GM21619 (cell line): ENCODE results near the gene RAPGEF5.

Experiments
- ATAC-seq: cut with Tn5 transposase; IDR thresholded peaks from one replicate; pipeline ENCODE4 v1.9.1; 2021; ENCODE audit not compliant: unreplicated experiment

RAPGEF5 gene, protein sequence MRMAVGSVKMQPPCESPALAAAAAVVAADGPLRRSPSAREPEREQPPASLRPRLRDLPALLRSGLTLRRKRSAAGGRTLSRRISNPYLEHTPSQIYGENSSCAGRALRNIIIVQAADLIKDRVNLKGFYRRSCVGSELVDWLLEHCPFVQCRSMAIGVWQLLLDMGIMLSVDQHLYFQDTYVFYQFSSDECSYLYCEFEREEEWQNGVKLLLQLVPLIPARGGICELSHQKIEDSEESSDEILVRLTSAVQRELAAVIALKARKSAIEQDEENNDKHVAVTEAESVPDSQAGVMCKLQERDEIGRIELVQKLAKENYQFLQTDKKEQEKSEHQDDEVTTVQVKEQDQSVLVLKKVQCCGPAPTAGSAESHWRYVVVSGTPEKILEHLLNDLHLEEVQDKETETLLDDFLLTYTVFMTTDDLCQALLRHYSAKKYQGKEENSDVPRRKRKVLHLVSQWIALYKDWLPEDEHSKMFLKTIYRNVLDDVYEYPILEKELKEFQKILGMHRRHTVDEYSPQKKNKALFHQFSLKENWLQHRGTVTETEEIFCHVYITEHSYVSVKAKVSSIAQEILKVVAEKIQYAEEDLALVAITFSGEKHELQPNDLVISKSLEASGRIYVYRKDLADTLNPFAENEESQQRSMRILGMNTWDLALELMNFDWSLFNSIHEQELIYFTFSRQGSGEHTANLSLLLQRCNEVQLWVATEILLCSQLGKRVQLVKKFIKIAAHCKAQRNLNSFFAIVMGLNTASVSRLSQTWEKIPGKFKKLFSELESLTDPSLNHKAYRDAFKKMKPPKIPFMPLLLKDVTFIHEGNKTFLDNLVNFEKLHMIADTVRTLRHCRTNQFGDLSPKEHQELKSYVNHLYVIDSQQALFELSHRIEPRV

DNA sequence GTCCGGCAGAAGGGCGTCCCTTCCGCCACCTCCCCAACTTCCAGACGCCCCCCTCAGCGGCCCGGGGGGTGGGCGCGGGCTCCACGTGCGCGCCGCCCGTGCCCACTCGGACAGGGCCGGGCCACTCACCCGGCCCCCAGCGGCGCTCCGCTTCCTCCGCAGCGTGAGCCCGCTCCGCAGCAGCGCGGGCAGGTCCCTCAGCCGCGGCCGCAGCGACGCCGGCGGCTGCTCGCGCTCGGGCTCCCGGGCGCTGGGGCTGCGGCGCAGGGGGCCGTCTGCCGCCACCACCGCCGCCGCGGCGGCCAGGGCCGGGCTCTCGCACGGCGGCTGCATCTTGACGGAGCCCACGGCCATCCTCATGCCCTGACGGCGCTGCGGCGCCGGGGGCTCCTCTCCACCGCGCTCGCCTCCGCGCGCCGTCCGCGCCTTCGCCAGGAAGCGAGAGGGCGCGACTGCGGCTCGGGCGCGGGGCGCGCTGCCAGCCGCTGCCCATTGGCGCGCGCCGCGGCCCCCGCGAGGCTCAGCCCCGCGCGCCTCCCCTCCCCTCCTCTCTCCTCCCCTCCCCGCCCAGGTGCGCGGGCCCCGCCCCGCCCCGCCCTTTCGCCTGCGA, at the start of gene RAPGEF5:
Gene RAPGEF5, minus strand, starts transcription at position 454 of the 610 bp plus-strand sequence. Its CDS starts 94 bp downstream, at position 360.
- ATAC-seq: peak; percentile 50

DNA sequence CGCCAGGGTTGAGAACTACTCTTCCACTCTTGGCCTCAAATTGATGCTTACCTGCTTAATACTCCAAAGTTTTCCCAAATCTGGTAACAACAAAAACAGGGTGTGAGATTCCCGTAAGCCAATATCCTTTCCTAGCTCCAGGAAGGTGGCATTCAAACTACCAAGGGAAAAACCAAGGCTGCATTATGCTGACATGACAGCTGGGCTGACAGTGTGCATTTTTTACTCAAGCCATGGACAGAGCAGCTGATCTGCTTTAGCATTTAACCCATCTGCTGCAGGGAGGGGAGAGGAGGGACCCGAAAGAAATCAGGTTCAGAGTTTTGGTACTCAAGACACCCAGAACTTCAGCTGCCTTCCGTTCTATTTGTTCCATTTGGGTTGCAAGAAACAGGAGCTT, 49.8 kb upstream of the RAPGEF5 start:
- no peak for ATAC-seq

DNA sequence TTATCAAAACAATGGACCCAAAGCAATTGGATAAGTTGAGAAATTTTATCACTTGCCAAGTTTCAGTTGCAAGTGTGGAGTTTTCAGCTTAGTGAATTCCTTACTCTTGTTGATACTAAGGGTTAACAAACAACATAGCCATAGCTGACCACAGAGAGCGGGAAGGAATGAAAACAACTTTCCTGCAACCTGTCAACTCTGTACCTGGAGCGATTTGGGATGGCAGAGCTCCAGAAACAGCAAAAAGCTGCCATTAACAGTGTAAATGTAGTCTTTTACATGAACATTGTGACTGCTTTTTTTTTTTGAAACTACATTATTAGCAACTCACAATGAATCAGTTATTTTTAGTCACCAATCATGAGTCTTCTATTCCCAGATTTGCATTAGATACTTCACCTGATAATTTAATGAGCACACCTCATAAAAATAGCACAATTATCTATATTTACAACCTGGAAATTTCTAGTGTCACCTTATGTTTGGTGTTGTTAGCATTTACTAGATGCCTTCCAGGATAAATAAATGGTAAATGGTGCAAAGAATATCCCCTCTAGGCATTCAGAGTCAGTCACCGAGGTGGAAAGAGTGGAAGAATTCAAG, 47.6 kb upstream of the RAPGEF5 start:
- ATAC-seq: no peak

DNA sequence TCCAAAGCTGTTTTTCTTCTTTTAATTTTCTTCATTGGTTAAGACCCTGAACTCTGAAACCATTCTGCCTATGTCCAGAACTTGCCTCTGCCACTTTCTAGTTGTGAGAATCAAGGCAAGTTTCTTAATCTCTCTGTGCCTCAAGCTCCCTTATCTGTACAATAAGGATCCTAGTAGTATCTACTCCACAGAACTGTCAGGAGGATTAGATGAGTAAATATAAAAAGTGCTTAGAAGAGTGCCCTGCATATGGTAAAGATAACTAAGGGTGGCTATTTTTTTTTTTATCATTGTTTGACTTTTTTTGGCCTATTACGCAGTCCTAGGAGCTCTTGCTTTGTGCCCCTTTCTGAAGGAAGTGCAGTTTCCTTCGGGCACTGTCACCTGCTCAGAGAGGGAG, 46.4 kb upstream of the RAPGEF5 start:
- no peak for ATAC-seq

DNA sequence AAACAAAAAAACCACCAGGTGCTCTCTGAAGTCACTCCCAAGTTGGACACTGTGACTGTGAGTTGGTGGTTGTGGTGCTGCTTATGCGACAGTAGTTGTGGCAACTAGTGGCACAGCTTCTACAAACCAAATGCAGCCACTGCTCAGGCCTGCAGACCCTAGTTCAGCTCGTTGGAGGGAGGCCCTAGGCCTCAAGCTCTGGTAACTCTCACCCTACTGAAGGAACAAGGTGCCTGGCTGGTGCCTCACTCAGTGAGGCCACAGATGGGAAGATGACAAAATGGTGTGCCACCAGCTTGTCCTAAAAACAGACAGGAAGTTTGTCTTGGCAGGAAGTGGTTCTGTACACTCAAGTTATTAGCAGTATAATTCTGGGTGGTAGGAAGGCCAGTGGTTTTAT, 45.3 kb upstream of the RAPGEF5 start:
- ATAC-seq: peak; percentile 49

DNA sequence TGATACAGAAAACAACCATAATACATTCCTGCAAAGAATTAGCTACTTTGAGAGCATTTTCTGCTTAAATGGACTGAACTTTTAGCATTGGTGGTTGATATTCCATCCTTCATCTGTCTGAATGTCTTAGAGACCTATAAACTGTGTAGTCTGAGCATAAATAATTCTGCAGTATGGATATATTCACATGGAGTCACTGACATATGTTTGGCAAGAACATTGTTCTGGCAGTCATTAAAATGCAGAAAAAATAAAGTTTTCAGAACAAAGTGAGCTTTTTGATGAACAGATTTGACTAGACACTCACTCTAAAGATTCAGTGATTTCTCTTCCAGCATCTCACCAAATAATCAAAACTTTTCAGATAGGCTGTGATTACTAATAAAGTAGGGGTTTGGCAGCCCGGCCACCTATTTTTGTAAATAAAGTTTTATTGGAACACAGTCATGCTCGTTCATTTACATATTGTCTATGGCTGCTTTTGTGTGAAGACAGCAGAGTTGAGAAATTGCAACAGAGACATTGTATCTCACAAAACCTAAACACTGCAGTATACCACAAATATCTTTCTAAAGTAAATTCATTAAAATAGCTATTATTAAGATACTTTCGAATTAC, 44.1 kb upstream of the RAPGEF5 start:
- no peak for ATAC-seq

DNA sequence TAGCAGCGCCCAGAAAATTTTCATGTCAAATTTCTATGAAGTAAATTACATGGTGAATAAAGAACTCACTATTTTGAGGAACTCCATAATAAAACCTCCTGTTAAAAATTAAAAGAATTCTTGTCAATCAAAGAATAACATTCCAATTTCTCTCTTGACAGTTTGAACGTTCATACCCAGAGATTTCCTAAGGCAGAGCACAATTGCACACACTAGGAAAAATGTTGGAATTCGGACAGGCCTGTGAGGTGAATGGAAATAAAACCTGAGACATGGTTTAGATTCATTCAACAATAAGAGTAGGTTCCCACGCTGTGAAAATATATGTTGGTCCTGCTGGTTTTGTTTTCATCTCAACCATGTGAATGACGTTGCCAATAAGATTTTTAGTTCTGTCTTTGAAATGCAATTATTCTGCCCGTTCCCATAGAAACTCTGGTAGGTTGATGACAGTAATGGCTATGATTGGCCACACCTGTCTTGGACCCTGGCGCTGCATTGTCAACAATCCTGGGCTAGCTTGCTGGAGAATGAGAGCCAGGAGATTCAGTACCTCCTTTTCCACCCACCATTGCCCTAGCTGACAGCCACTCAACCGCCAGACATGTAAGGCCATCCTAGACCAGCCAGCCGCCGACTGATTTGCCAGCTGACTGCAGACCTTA, 43.3 kb upstream of the RAPGEF5 start:
- no peak for ATAC-seq

DNA sequence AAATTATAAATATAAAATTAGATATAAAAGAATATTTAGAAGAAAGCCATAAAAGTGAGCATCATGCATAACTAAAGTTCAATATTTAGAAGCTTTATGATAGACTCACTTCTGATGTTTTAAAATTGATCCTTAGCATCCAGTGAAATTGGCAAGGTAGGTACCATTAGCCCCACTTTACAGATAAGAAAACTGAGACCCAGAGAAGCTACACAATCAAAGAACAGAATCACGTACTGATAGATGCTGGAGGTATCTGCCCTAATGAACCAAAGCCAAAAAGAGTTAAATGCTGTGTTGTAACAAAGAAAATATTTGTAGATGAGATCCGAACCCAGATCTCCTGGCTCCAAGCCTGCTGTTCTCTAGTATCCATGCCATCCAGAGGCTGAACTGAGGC, 42.6 kb upstream of the RAPGEF5 start:
- ATAC-seq: no peak

DNA sequence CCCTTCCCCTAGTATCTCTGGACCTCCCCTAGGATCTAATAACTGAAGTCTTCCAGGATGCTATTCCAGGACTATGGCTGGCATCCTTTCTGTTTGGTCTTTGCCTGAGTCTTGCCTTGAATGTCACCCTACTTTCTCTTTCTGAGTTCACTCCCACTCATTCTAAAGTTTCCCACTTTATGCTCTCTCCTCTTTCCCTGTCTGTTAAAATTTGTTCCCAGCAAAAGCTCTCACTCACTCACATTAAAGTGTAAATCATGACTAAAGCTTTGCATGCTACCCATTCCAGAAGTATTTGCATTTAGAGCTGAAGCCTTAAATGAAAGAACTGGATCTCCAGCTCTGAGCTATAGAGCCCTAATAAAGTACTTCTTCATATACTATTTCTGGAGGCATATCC, 42.1 kb upstream of the RAPGEF5 start:
- ATAC-seq: no peak

DNA sequence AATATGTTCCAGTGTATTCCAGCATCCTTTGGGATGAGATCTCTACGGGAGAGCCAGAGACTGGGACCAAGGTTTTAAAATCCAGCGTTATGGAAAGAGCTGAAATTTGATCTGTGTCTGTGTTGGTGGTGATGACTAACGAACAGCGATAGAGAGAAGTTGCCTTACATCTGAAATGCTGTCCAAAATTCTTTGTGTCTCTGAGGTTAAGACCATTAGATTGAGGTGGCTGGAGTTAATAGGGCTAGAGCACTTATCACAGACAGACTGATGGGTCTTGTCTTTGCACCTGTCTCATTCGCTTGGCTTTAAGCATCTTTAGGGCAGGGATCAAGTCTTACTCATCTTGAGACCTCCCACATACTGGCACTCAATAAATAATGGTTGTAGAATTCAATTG, 41.0 kb upstream of the RAPGEF5 start:
- no peak for ATAC-seq

DNA sequence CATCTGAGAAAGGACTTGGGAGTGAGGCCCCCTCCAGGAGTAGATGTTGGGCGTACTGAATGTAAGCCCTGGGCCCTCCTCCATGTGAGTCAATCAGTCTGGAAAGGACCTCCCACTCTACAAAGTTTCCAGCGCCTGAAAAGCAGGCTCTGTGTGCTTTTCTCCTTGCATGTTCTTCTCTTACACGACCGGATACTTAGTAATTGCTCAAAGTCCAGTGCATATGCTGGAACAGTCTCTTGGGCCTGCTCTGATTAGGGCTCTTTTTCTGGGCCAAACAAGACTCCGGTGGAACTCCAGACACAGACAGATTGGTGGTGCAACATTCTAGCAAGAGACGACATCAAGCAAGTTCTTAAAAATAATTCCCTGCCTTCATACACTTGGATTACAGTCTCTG, 38.3 kb upstream of the RAPGEF5 start:
- ATAC-seq: no peak

DNA sequence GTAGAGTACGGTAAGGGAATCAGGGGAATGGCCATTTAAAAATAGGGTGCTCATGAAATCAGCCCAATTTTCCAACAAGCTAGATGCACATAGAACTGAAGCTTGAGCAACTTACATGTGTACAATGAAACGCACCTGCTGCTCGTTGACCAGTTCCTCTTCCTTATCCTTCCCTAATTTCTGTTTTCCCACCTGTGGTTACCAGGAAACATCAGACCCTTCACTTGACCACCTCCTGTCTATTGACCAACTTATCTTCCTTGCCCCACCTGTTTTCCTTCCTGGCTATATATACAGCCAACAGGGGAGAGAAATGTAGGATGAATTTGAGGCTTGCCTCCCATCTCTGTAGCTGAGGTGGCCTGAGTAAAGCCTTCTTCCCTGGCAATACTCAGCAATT, 37.8 kb upstream of the RAPGEF5 start:
- ATAC-seq: no peak

DNA sequence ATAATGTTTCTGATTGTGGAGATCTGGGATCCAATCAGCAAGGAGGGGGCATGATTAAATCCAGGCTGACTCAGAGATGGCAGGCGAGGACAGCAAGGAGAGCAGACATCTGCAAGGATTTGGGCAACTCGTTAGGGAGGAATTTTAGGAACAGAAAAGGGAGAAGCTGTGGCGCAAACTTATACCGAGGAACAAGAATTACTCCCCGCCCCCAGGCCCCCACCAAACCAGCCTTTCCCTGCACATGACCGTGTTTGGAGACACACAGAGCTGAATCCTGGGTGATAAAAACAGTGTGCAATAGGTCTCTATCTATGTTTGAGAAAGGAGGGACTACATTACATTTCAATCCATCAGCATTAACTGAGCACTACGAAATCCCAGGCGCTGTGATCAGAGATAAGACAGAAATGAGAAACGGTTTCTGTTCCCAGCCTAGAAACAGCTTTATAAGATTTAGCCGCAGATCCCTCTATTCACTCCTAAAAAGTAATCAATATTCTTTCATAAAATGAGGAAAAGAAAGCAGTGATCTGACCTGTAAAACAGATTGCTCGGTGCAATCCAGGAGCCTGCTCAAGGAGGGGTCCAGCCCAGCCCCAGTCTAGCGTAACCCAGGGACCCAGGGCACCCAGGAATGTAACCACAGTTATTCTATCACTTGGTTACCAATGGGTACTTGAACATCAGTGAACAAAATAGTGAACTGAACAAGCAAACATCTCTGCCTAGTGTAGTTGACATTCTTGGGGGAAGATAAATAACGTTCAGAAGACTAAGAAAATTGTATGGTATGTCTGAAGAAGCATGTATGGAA, 37.2 kb upstream of the RAPGEF5 start:
- no peak for ATAC-seq

DNA sequence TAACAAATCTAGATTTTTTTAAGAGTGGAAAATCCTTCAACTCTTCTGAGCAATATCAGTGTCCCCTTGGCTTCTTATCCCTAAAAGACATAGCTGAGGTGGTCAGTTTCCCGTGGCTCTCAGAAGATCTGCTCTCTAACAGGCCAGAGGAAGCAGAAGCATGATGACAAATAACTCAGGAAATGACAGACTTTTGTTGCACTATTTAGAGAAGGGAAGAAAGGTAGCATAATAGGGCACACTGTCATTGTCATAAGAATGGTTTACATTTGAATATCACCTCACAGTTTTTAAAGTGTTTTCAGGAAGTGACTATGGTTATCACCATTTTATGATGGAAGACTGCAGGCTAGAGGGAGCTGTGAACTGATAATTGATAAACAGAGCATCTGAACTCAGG, 33.6 kb upstream of the RAPGEF5 start:
- no peak for ATAC-seq

DNA sequence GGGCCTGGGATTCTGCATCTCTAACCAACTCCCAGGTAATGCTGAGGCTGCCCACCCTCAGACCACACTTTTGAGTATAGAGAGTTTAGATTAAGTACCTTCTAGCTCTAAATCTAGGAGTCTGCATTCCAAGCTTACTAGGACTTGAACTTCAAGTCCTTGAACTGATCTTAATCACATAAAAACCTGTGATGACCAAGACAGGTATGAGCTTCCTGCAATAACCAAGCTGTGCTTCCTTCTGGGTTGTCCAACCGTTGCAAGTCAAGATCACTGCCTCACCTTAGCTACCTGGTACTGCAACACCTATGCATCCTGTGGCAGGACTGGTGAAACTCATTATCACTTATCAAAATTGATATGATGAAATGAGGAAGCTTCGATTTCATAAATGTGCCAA, 32.9 kb upstream of the RAPGEF5 start:
- ATAC-seq: no peak

DNA sequence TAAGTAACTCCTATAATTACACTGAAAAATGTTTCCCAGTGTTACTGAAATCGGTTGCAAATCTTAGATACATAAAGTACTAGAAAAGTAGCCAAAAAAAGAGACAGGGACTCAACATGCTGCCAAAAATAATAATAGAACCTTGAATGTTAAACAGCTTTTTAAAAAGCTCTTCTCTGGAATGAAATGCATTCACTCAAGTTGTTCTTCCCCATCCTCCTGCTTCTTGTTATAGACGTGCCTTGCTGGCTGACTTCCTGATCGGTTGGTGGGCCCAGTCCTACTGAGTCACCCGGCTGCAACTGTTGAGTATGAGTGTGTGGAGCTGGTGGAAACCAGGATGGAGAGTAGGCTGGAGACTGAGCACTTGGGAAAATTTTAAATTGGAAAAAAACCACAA, 30.6 kb upstream of the RAPGEF5 start:
- ATAC-seq: no peak

DNA sequence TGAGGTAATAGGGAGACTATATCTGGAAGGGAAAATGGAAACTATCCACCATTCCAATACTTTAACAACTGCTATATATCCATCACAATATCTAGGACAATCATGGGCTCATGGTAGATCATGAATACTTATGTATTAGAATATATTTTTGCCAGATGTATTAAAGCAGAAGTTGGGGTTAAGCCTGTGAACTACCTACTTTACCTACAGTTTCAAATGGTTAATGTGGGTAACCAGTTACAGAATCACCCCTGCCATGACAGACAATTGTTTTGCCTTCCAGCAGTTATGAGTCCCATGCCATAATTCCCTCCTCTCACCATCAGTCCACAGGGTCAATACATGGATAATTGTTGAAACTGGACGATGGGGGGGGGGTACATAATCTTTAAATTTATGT, 29.9 kb upstream of the RAPGEF5 start:
- ATAC-seq: peak; percentile 62

DNA sequence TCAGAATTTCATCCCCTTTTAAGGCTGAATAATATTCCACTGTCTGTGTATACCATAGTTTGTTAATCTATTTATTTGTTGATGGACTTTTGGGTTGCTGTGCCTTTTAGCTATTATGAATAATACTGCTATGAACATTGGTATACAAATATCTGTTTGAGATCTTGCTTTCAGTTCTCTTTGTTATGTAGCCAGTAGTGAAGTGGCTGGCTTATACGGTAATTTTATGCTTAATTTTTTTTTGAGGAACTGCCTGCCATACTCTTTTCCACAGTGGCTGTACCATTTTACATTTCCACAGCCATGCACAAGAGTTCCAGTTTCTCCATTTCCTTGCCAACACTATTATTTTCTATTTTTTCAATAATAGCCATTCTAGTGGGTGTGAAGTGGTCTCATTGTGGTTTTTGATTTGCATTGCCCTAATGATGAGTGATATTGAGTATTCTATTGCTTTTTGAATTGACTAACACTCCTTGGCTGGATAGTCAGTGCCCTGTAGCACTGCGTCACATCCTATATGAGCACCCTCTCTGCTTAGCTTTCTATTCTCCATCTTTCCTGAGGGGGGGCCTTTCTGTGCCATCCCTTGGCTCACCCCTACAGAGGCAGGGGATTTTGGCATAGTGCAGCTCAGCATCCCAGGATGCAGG, 29.4 kb upstream of the RAPGEF5 start:
- ATAC-seq: peak; percentile 74

DNA sequence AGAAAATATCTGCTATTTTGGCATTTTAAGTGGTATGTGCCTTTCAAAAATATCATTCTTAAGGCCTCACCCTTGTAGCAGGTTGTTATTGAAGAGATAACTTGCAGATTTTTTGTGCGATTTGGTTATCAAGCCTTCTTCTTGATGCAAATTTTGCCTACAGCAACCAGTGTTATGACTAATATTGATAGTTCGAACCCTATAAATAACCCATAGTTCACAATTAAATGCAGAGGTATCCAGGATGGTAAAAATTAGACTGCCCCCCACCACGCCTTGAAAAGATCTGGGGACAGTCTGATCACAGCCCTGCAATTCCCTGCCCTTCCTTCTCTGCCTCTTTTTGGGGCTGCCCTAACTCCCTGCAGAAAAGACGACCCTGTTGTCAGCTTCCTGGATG, 28.4 kb upstream of the RAPGEF5 start:
- no peak for ATAC-seq
